ENCODE measurements around the gene GMPPB.

Gene GMPPB

GRCh38 chr3:49705390-49705960, 18.3 kb downstream of the GMPPB start:
- no peaks in the 10 kb centered on the region for H3K36me3 ChIP-seq (ENCODE audit: insufficient read depth, low read length)
- H3K9me3 ChIP-seq (ENCODE audit: low read depth, low read length) = no peaks in the 10 kb centered on the region
- H3K4me3 ChIP-seq = no peak overlapping the region
- no peak for TF ChIP-seq FOXP2 (optimal IDR thresholded peaks at IDR 0.05; ENCODE audit: control extremely low read depth, extremely low read length, insufficient read depth)
- TF ChIP-seq EZH2 (IDR thresholded peaks at IDR 0.05) = no peak
- TF ChIP-seq POLR2AphosphoS5 (IDR thresholded peaks at IDR 0.05; ENCODE audit: borderline replicate concordance, low read depth, low read length) = no peak
- no peak overlapping the region for H3K9ac ChIP-seq (ENCODE audit: insufficient read length)
- DNase-seq (ENCODE audit: low read depth, low spot score) = no peak
- no peak overlapping the region for H3K27ac ChIP-seq

- TF ChIP-seq EZH2 (IDR thresholded peaks at IDR 0.05) (no peak), FOXP2 (optimal IDR thresholded peaks at IDR 0.05; ENCODE audit: control extremely low read depth, extremely low read length, insufficient read depth) (no peak)
- Histone ChIP-seq H3K9ac (ENCODE audit: insufficient read length) (no peak overlapping the region), H3K4me3 (no peak overlapping the region), H3K36me3 (ENCODE audit: insufficient read depth, low read length) (no peaks in the 10 kb centered on the region), H3K9me3 (ENCODE audit: low read depth, low read length) (no peaks in the 10 kb centered on the region), H3K27ac (no peak overlapping the region)
- DNase-seq (ENCODE audit: low read depth, low spot score) = no peak
Observed at GRCh38 chr3:49704629-49705028, 19.1 kb downstream of the GMPPB start.

- TF ChIP-seq EZH2 (IDR thresholded peaks at IDR 0.05) (no peak), FOXP2 (optimal IDR thresholded peaks at IDR 0.05; ENCODE audit: control extremely low read depth, extremely low read length, insufficient read depth) (no peak), POLR2AphosphoS5 (IDR thresholded peaks at IDR 0.05; ENCODE audit: borderline replicate concordance, low read depth, low read length) (no peak)
- H3K36me3 ChIP-seq (ENCODE audit: insufficient read depth, low read length) = no peaks in the 10 kb centered on the region
- H3K9ac ChIP-seq (ENCODE audit: insufficient read length) = no peak overlapping the region
- H3K9me3 ChIP-seq (ENCODE audit: low read depth, low read length) = no peaks in the 10 kb centered on the region
- no peak overlapping the region for H3K27ac ChIP-seq
- no peak for DNase-seq (ENCODE audit: low read depth, low spot score)
- no peak overlapping the region for H3K4me3 ChIP-seq
Observed at GRCh38 chr3:49703956-49704355, 19.8 kb downstream of the GMPPB start.

GRCh38 chr3:49703443-49703927, 20.3 kb downstream of the GMPPB start:
- H3K9me3 ChIP-seq (ENCODE audit: low read depth, low read length) = no peaks in the 10 kb centered on the region
- H3K27ac ChIP-seq = no peak overlapping the region
- H3K9ac ChIP-seq (ENCODE audit: insufficient read length) = no peak overlapping the region
- DNase-seq (ENCODE audit: low read depth, low spot score) = no peak
- TF ChIP-seq FOXP2 (optimal IDR thresholded peaks at IDR 0.05; ENCODE audit: control extremely low read depth, extremely low read length, insufficient read depth) (no peak), EZH2 (IDR thresholded peaks at IDR 0.05) (no peak), POLR2AphosphoS5 (IDR thresholded peaks at IDR 0.05; ENCODE audit: borderline replicate concordance, low read depth, low read length) (no peak)
- no peaks in the 10 kb centered on the region for H3K36me3 ChIP-seq (ENCODE audit: insufficient read depth, low read length)
- H3K4me3 ChIP-seq = no peak overlapping the region

- no peak overlapping the region for H3K4me3 ChIP-seq
- no peaks in the 10 kb centered on the region for H3K9me3 ChIP-seq (ENCODE audit: low read depth, low read length)
- H3K9ac ChIP-seq (ENCODE audit: insufficient read length) = no peak overlapping the region
- no peak overlapping the region for H3K27ac ChIP-seq
- no peak for TF ChIP-seq FOXP2 (optimal IDR thresholded peaks at IDR 0.05; ENCODE audit: control extremely low read depth, extremely low read length, insufficient read depth)
- TF ChIP-seq EZH2 (IDR thresholded peaks at IDR 0.05) = no peak
- TF ChIP-seq POLR2AphosphoS5 (IDR thresholded peaks at IDR 0.05; ENCODE audit: borderline replicate concordance, low read depth, low read length) = no peak
- H3K36me3 ChIP-seq (ENCODE audit: insufficient read depth, low read length) = no peaks in the 10 kb centered on the region
- DNase-seq (ENCODE audit: low read depth, low spot score) = no peak
Observed at GRCh38 chr3:49702672-49703071, 21.1 kb downstream of the GMPPB start.

GRCh38 chr3:49701388-49702077, 22.2 kb downstream of the GMPPB start:
- Histone ChIP-seq H3K9ac (ENCODE audit: insufficient read length) (no peak overlapping the region), H3K36me3 (ENCODE audit: insufficient read depth, low read length) (no peaks in the 10 kb centered on the region), H3K4me3 (no peak overlapping the region), H3K9me3 (ENCODE audit: low read depth, low read length) (no peaks in the 10 kb centered on the region), H3K27ac (no peak overlapping the region)
- DNase-seq (ENCODE audit: low read depth, low spot score) = no peak
- TF ChIP-seq EZH2 (IDR thresholded peaks at IDR 0.05) (no peak), POLR2AphosphoS5 (IDR thresholded peaks at IDR 0.05; ENCODE audit: borderline replicate concordance, low read depth, low read length) (no peak), FOXP2 (optimal IDR thresholded peaks at IDR 0.05; ENCODE audit: control extremely low read depth, extremely low read length, insufficient read depth) (no peak)

GRCh38 chr3:49700453-49701128, 23.2 kb downstream of the GMPPB start:
- no peak for DNase-seq (ENCODE audit: low read depth, low spot score)
- Histone ChIP-seq H3K9ac (ENCODE audit: insufficient read length) (no peak overlapping the region), H3K36me3 (ENCODE audit: insufficient read depth, low read length) (no peaks in the 10 kb centered on the region), H3K27ac (no peak overlapping the region), H3K9me3 (ENCODE audit: low read depth, low read length) (no peaks in the 10 kb centered on the region), H3K4me3 (no peak overlapping the region)
- TF ChIP-seq POLR2AphosphoS5 (IDR thresholded peaks at IDR 0.05; ENCODE audit: borderline replicate concordance, low read depth, low read length) = no peak
- no peak for TF ChIP-seq EZH2 (IDR thresholded peaks at IDR 0.05)
- no peak for TF ChIP-seq FOXP2 (optimal IDR thresholded peaks at IDR 0.05; ENCODE audit: control extremely low read depth, extremely low read length, insufficient read depth)

- no peak for DNase-seq (ENCODE audit: low read depth, low spot score)
- H3K36me3 ChIP-seq (ENCODE audit: insufficient read depth, low read length) = no peaks in the 10 kb centered on the region
- H3K9ac ChIP-seq (ENCODE audit: insufficient read length) = no peak overlapping the region
- H3K27ac ChIP-seq = no peak overlapping the region
- TF ChIP-seq POLR2AphosphoS5 (IDR thresholded peaks at IDR 0.05; ENCODE audit: borderline replicate concordance, low read depth, low read length) = no peak
- no peak for TF ChIP-seq FOXP2 (optimal IDR thresholded peaks at IDR 0.05; ENCODE audit: control extremely low read depth, extremely low read length, insufficient read depth)
- no peak for TF ChIP-seq EZH2 (IDR thresholded peaks at IDR 0.05)
- no peak overlapping the region for H3K4me3 ChIP-seq
- no peaks in the 10 kb centered on the region for H3K9me3 ChIP-seq (ENCODE audit: low read depth, low read length)
Observed at GRCh38 chr3:49700014-49700413, 23.7 kb downstream of the GMPPB start.

Data from SK-N-MC (cell line).